ENCODE results near the gene PDE9A.

Gene PDE9A

DNA sequence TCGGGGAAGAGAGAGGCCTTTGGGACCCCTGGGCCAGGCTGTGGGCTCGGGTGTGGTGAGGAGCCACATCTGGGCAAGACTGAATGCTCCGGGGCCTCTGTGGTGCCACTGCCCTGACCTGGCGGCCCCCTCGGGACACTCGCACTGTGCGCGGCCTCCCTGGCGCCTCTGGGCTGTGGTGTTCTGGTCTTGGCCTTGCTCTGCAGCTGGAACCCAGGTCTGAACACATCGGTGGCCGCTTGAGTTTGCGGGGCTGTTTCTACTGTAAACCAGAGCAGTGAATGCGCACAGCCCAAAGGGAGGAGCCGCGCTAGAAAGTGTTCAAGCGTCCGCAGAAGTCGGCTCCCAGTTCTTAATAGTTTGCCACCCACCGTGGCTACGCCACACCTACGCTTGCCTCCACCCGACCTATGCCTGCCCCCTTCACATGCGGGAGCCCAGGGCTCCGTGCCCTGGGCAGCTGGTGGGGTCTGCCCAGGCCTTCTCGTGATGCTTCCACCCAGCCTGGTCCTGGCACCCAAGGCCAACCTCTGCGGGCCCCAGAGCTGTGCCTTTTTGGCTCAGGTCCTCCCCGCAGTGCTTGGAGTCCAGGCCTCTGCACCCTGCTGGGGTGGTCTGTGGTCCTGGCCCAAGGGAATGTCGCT, 4.4 kb downstream of the PDE9A start:
- H3K27me3 ChIP-seq (replicated peaks in 2 of 5; ENCODE audit: control insufficient read depth in 4 of 5, insufficient read depth in 5 of 5, low read length in 4 of 5), result peaks cover 0 to 38% (median 12%) of the 10 kb centered on the region in 5 experiments
- no peak overlapping the region for H3K27ac ChIP-seq (ENCODE audit: insufficient read depth in 1 of 2, low read depth in 1 of 2, low read length in 2 of 2, poor library complexity in 1 of 2, severe bottlenecking in 2 of 2)
- H3K36me3 ChIP-seq (ENCODE audit: control insufficient read depth in 4 of 4, insufficient read depth in 4 of 4, low read length in 3 of 4), result no peaks in the 10 kb centered on the region
- WGBS (ENCODE audit: insufficient coverage), result 95% methylated on average over 26 of the region's 28 CpGs
- DNase-seq, result no peak
- no peaks in the 10 kb centered on the region for H3K9me3 ChIP-seq (ENCODE audit: control extremely low read depth in 1 of 5, control insufficient read depth in 4 of 5, insufficient read depth in 2 of 5, low read depth in 1 of 5, low read length in 4 of 5)
- CTCF ChIA-PET, result no interaction called here
- H3K4me1 ChIP-seq (ENCODE audit: control extremely low read depth in 1 of 4, control insufficient read depth in 4 of 4, insufficient read depth in 4 of 4, low read length in 3 of 4), result peaks cover 0 to 31% (median 29%) of the 10 kb centered on the region in 4 experiments
- no peak overlapping the region for H3K4me3 ChIP-seq (ENCODE audit: control insufficient read depth in 1 of 7, extremely low read depth in 1 of 7, insufficient read depth in 4 of 7, low read depth in 2 of 7, low read length in 6 of 7)
- POLR2A ChIA-PET, result no interaction called here

GRCh38 chr21:42658320-42659105, 5.1 kb downstream of the PDE9A start:
- no peaks in the 10 kb centered on the region for H3K36me3 ChIP-seq (ENCODE audit: control insufficient read depth in 4 of 4, insufficient read depth in 4 of 4, low read length in 3 of 4)
- WGBS (ENCODE audit: insufficient coverage), result 93% methylated on average over 11 of the region's 16 CpGs
- ChIA-PET POLR2A (no interaction called here), CTCF (interaction anchor here (1.4 kb wide), 1 partner anchor 14 kb away, joined by 3 read pairs; no protein-coding TSS in a partner anchor)
- H3K4me3 ChIP-seq (ENCODE audit: control insufficient read depth in 1 of 7, extremely low read depth in 1 of 7, insufficient read depth in 4 of 7, low read depth in 2 of 7, low read length in 6 of 7), result no peak overlapping the region
- H3K27ac ChIP-seq (ENCODE audit: insufficient read depth in 1 of 2, low read depth in 1 of 2, low read length in 2 of 2, poor library complexity in 1 of 2, severe bottlenecking in 2 of 2), result no peak overlapping the region
- peaks cover 0 to 26% (median 24%) of the 10 kb centered on the region in 4 experiments for H3K4me1 ChIP-seq (ENCODE audit: control extremely low read depth in 1 of 4, control insufficient read depth in 4 of 4, insufficient read depth in 4 of 4, low read length in 3 of 4)
- no peak for DNase-seq
- H3K9me3 ChIP-seq (ENCODE audit: control extremely low read depth in 1 of 5, control insufficient read depth in 4 of 5, insufficient read depth in 2 of 5, low read depth in 1 of 5, low read length in 4 of 5), result no peaks in the 10 kb centered on the region
- peaks cover 0 to 37% (median 12%) of the 10 kb centered on the region in 5 experiments for H3K27me3 ChIP-seq (replicated peaks in 2 of 5; ENCODE audit: control insufficient read depth in 4 of 5, insufficient read depth in 5 of 5, low read length in 4 of 5)

- CTCF ChIA-PET, result interaction anchor here (0.6 to 1.4 kb wide), 2 partner anchors 15 to 65 kb away, joined by 3 read pairs; no protein-coding TSS in a partner anchor
Observed at GRCh38 chr21:42659416-42660117, 6.1 kb downstream of the PDE9A start.

GRCh38 chr21:42660118-42660470, 6.7 kb downstream of the PDE9A start:
- 82% methylated on average over 5 of the region's 8 CpGs for WGBS (ENCODE audit: insufficient coverage)
- no peak overlapping the region for H3K27ac ChIP-seq (ENCODE audit: insufficient read depth in 1 of 2, low read depth in 1 of 2, low read length in 2 of 2, poor library complexity in 1 of 2, severe bottlenecking in 2 of 2)
- H3K4me3 ChIP-seq (ENCODE audit: control insufficient read depth in 1 of 7, extremely low read depth in 1 of 7, insufficient read depth in 4 of 7, low read depth in 2 of 7, low read length in 6 of 7), result no peak overlapping the region
- no peak for DNase-seq
- peaks cover 0 to 26% (median 7%) of the 10 kb centered on the region in 5 experiments for H3K27me3 ChIP-seq (replicated peaks in 2 of 5; ENCODE audit: control insufficient read depth in 4 of 5, insufficient read depth in 5 of 5, low read length in 4 of 5)
- H3K4me1 ChIP-seq (ENCODE audit: control extremely low read depth in 1 of 4, control insufficient read depth in 4 of 4, insufficient read depth in 4 of 4, low read length in 3 of 4), result peaks cover 0 to 17% (median 13%) of the 10 kb centered on the region in 4 experiments
- POLR2A ChIA-PET, result no interaction called here
- no peaks in the 10 kb centered on the region for H3K36me3 ChIP-seq (ENCODE audit: control insufficient read depth in 4 of 4, insufficient read depth in 4 of 4, low read length in 3 of 4)
- CTCF ChIA-PET, result interaction anchor here (1.4 kb wide), 1 partner anchor 16 kb away, joined by 3 read pairs; no protein-coding TSS in a partner anchor
- no peaks in the 10 kb centered on the region for H3K9me3 ChIP-seq (ENCODE audit: control extremely low read depth in 1 of 5, control insufficient read depth in 4 of 5, insufficient read depth in 2 of 5, low read depth in 1 of 5, low read length in 4 of 5)

More at GRCh38 chr21:42659416-42660117, 6.1 kb downstream of the PDE9A start:
- 57% methylated on average over 18 of the region's 21 CpGs for WGBS (ENCODE audit: insufficient coverage)
- Histone ChIP-seq H3K36me3 (ENCODE audit: control insufficient read depth in 4 of 4, insufficient read depth in 4 of 4, low read length in 3 of 4) (no peaks in the 10 kb centered on the region), H3K4me1 (ENCODE audit: control extremely low read depth in 1 of 4, control insufficient read depth in 4 of 4, insufficient read depth in 4 of 4, low read length in 3 of 4) (peaks cover 0 to 20% (median 18%) of the 10 kb centered on the region in 4 experiments), H3K27ac (ENCODE audit: insufficient read depth in 1 of 2, low read depth in 1 of 2, low read length in 2 of 2, poor library complexity in 1 of 2, severe bottlenecking in 2 of 2) (no peak overlapping the region), H3K27me3 (replicated peaks in 2 of 5; ENCODE audit: control insufficient read depth in 4 of 5, insufficient read depth in 5 of 5, low read length in 4 of 5) (peaks cover 0 to 31% (median 10%) of the 10 kb centered on the region in 5 experiments), H3K9me3 (ENCODE audit: control extremely low read depth in 1 of 5, control insufficient read depth in 4 of 5, insufficient read depth in 2 of 5, low read depth in 1 of 5, low read length in 4 of 5) (no peaks in the 10 kb centered on the region), H3K4me3 (ENCODE audit: control insufficient read depth in 1 of 7, extremely low read depth in 1 of 7, insufficient read depth in 4 of 7, low read depth in 2 of 7, low read length in 6 of 7) (no peak overlapping the region)
- no peak for DNase-seq
- POLR2A ChIA-PET, result no interaction called here

- 100% methylated on average over 19 of the region's 25 CpGs for WGBS (ENCODE audit: insufficient coverage)
- Histone ChIP-seq H3K36me3 (ENCODE audit: control insufficient read depth in 4 of 4, insufficient read depth in 4 of 4, low read length in 3 of 4) (no peaks in the 10 kb centered on the region), H3K4me3 (ENCODE audit: control insufficient read depth in 1 of 7, extremely low read depth in 1 of 7, insufficient read depth in 4 of 7, low read depth in 2 of 7, low read length in 6 of 7) (no peak overlapping the region), H3K27me3 (replicated peaks in 2 of 5; ENCODE audit: control insufficient read depth in 4 of 5, insufficient read depth in 5 of 5, low read length in 4 of 5) (peaks cover 0 to 8% (median 2%) of the 10 kb centered on the region in 5 experiments), H3K9me3 (ENCODE audit: control extremely low read depth in 1 of 5, control insufficient read depth in 4 of 5, insufficient read depth in 2 of 5, low read depth in 1 of 5, low read length in 4 of 5) (no peaks in the 10 kb centered on the region), H3K4me1 (ENCODE audit: control extremely low read depth in 1 of 4, control insufficient read depth in 4 of 4, insufficient read depth in 4 of 4, low read length in 3 of 4) (peaks cover 0 to 15% (median 9%) of the 10 kb centered on the region in 4 experiments), H3K27ac (ENCODE audit: insufficient read depth in 1 of 2, low read depth in 1 of 2, low read length in 2 of 2, poor library complexity in 1 of 2, severe bottlenecking in 2 of 2) (no peak overlapping the region)
- ChIA-PET POLR2A (no interaction called here), CTCF (no interaction called here)
- DNase-seq, result no peak
Observed at GRCh38 chr21:42661688-42662429, 8.4 kb downstream of the PDE9A start.

DNA sequence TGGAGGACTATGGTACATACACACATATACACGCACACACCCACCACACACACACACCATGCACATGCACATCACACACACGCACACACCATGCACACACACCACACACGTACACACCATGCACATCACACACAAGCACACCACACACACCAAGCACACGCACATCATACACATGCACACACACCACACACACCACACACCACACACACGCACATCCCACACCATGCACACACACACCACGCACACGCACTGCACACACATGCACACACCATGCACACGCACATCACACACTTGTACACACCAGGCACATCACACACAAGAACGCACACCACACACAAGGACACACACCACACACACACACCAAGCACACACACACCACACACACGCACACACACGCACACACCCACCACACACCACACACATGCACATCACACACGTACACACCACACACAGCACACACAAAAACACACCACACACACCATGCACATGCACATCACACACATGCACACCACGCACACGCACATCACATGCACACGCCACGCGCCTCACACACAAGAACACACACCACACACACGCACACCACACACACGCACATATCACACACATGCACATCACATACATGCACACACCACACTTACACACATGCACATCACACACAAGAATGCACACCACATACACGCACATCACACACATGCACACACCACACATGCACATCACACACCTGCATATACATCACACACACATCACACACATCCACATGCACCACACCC, 9.2 kb downstream of the PDE9A start:
- 78% methylated on average over 11 of the region's 20 CpGs for WGBS (ENCODE audit: insufficient coverage)
- H3K4me1 ChIP-seq (ENCODE audit: control extremely low read depth in 1 of 4, control insufficient read depth in 4 of 4, insufficient read depth in 4 of 4, low read length in 3 of 4), result peaks cover 0 to 15% (median 9%) of the 10 kb centered on the region in 4 experiments
- DNase-seq, result no peak
- no peak overlapping the region for H3K27ac ChIP-seq (ENCODE audit: insufficient read depth in 1 of 2, low read depth in 1 of 2, low read length in 2 of 2, poor library complexity in 1 of 2, severe bottlenecking in 2 of 2)
- H3K4me3 ChIP-seq (ENCODE audit: control insufficient read depth in 1 of 7, extremely low read depth in 1 of 7, insufficient read depth in 4 of 7, low read depth in 2 of 7, low read length in 6 of 7), result no peak overlapping the region
- CTCF ChIA-PET, result no interaction called here
- H3K9me3 ChIP-seq (ENCODE audit: control extremely low read depth in 1 of 5, control insufficient read depth in 4 of 5, insufficient read depth in 2 of 5, low read depth in 1 of 5, low read length in 4 of 5), result no peaks in the 10 kb centered on the region
- H3K36me3 ChIP-seq (ENCODE audit: control insufficient read depth in 4 of 4, insufficient read depth in 4 of 4, low read length in 3 of 4), result no peaks in the 10 kb centered on the region
- peaks cover 0 to 2% (median under 1%) of the 10 kb centered on the region in 5 experiments for H3K27me3 ChIP-seq (replicated peaks in 2 of 5; ENCODE audit: control insufficient read depth in 4 of 5, insufficient read depth in 5 of 5, low read length in 4 of 5)
- POLR2A ChIA-PET, result no interaction called here
